ENCODE results near the gene PHKG2.

Gene PHKG2

DNA sequence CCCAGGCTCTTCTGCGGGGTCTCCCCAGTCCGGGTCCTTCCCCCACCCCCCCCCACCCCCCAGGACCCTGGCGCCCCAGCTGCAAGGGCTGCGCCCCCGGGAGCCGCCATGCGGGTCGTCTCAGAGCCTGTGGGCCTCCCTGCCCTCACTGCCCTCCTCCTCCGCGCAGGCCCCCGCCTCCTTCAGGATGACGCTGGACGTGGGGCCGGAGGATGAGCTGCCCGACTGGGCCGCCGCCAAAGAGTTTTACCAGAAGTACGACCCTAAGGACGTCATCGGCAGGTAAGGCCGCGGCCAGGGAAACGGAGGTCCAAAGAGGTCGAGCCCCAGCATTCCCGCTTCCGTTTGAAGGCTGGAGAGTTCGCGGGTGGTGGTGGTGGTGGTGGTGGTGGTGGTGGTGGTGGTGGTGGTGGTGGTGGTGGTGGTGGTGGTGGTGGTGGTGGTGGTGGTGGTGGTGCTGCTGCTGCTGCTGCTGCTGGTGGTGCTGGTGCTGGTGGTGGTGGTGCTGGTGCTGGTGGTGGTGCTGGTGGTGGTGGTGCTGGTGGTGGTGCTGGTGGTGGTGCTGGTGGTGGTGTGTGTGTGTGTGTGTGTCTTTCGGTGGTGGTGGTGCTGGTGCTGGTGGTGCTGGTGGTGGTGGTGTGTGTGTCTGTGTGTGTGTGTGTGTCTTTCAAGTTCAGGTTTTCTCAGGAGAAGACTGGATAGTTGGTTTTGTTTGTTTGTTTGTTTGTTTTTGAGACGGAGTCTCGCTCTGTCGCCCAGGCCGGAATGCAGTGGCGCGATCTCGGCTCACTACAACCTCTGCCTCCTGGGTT, 615 bp downstream of the PHKG2 start:
- no peak for TF ChIP-seq ZFX (IDR thresholded peaks at IDR 0.05; ENCODE audit: borderline replicate concordance)
- TF ChIP-seq, protein P1, sequence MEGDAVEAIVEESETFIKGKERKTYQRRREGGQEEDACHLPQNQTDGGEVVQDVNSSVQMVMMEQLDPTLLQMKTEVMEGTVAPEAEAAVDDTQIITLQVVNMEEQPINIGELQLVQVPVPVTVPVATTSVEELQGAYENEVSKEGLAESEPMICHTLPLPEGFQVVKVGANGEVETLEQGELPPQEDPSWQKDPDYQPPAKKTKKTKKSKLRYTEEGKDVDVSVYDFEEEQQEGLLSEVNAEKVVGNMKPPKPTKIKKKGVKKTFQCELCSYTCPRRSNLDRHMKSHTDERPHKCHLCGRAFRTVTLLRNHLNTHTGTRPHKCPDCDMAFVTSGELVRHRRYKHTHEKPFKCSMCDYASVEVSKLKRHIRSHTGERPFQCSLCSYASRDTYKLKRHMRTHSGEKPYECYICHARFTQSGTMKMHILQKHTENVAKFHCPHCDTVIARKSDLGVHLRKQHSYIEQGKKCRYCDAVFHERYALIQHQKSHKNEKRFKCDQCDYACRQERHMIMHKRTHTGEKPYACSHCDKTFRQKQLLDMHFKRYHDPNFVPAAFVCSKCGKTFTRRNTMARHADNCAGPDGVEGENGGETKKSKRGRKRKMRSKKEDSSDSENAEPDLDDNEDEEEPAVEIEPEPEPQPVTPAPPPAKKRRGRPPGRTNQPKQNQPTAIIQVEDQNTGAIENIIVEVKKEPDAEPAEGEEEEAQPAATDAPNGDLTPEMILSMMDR (IDR thresholded peaks at IDR 0.05): no peak
- peak overlapping the region; percentile 85 for H3K27ac ChIP-seq

DNA sequence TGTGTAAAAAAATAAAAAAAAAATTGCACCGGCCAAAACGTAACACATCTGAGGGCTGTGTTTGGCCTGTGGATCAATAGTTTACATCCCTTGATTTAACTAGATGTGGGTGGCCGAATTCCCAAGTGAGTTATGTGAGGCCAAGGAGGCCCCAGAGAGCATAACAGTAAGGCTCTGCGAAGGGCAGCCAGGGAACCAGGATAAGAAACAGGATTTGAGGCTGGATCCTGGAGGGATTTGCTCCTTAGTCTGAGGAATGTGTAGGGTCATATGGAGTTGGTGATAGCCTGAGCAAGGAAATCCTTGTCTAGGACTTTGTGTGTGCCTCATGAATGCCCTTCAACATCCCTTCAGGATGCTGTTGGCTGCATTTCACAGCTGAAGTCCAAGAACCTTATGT, 2.0 kb downstream of the PHKG2 start:
- TF ChIP-seq, protein P1 (IDR thresholded peaks at IDR 0.05): no peak
- TF ChIP-seq ZFX (IDR thresholded peaks at IDR 0.05; ENCODE audit: borderline replicate concordance): no peak
- H3K27ac ChIP-seq: no peak overlapping the region

DNA sequence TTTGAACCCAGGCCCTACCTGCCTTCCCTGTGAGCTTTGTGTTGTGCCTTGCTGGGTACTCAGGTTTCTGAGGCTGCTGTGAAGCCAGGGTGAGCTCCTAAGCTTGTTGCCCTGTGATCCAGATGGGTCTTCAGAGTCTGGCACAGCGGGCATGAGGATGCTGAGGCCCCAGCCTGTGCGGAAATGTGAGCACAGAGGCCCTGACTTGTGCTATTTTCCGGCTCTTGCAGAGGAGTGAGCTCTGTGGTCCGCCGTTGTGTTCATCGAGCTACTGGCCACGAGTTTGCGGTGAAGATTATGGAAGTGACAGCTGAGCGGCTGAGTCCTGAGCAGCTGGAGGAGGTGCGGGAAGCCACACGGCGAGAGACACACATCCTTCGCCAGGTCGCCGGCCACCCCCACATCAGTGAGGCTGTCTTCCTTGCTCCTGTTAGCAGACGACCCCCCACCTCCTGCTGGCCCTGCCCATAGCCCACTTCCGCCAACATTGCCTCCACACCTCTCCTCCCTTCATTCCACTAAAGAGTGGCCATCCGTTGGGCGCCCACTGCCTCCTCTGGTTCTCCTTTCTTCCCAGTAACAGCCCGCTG, 2.7 kb downstream of the PHKG2 start:
- H3K27ac ChIP-seq: no peak overlapping the region
- TF ChIP-seq, protein P1 (IDR thresholded peaks at IDR 0.05): no peak
- no peak for TF ChIP-seq ZFX (IDR thresholded peaks at IDR 0.05; ENCODE audit: borderline replicate concordance)

DNA sequence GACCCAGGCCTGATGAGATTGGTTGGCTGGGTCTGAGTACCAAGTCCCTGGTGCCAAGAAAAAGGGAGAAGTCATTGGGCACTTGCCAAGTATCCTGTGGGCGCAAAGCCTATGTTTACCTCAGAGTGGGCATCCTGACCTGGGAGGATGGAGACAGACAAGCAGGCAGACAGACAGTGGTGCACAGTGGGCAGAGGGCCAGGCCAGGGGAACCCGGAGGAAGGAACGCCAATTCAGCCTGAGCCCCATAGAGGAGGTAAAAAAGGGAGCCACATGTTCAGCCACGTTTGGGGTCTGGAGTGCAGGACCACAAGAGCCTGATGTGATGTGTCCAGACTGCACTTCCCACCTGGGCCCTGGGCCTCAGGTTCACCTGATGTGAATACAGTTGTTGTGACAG, 5.4 kb downstream of the PHKG2 start:
- TF ChIP-seq ZFX (IDR thresholded peaks at IDR 0.05; ENCODE audit: borderline replicate concordance): no peak

DNA sequence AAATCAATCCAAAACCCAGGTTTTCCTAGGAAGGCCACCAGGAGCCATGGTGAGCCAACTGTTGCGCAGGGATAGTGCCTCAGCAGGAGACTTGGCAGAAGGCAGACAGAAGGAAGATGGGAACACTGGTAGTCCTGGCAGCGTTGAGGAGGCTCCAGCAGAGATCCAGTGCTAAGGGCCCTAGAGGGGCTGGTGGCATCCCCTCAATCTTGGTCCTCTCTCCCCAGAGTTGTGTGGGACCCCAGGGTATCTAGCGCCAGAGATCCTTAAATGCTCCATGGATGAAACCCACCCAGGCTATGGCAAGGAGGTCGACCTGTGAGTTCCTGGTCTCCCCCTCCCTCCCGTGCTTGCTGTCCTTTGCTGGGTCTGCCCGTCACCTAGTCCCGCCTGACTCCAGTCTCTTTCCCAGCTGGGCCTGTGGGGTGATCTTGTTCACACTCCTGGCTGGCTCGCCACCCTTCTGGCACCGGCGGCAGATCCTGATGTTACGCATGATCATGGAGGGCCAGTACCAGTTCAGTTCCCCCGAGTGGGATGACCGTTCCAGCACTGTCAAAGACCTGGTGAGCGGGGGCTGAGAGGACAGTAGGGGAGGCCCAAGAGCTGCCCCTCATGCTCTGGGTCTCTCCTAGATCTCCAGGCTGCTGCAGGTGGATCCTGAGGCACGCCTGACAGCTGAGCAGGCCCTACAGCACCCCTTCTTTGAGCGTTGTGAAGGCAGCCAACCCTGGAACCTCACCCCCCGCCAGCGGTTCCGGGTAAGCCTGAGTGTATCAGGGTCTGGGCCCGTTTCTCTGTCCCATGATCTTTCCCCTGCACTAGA, 7.9 kb downstream of the PHKG2 start:
- peak overlapping the region; percentile 10; the same call in 1 of the 2 replicates for H3K27ac ChIP-seq
- no peak for TF ChIP-seq ZFX (IDR thresholded peaks at IDR 0.05; ENCODE audit: borderline replicate concordance)
- TF ChIP-seq, protein P1 (IDR thresholded peaks at IDR 0.05): no peak

More for the DNA sequence above, 5.4 kb downstream of the PHKG2 start:
- peak overlapping the region; percentile 23; the same call in 1 of the 2 replicates for H3K27ac ChIP-seq

DNA sequence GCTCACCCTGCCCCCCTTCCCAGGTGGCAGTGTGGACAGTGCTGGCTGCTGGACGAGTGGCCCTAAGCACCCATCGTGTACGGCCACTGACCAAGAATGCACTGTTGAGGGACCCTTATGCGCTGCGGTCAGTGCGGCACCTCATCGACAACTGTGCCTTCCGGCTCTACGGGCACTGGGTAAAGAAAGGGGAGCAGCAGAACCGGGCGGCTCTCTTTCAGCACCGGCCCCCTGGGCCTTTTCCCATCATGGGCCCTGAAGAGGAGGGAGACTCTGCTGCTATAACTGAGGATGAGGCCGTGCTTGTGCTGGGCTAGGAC, 8.5 kb downstream of the PHKG2 start:
- H3K27ac ChIP-seq: peak overlapping the region; percentile 10; the same call in 1 of the 2 replicates
- TF ChIP-seq ZFX (IDR thresholded peaks at IDR 0.05; ENCODE audit: borderline replicate concordance): no peak
- TF ChIP-seq, protein P1 (IDR thresholded peaks at IDR 0.05): no peak

DNA sequence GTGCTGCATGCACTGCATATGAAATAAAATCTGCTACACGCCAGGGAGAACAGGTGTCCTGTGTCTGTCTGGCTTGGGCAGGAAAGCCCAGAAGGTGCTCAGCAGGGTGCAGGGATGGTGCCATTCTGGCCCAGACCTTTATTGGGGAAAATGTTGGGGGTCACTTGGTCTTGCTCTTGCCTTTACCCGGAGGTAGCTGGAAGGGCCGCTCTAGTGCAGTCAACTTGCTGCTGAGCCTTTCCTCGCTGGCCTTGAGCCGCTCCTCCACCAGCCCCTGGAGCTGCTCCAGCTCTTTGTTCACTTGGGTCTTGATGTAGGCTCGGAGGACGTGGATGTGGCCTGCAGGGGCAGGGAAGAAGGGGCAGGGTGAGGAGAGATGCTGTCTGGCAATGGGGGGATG, 9.1 kb downstream of the PHKG2 start:
- 0 out of 2 replicates have a peak overlapping the region, but pooled peaks have one; percentile 10 for H3K27ac ChIP-seq
- TF ChIP-seq, protein P1 (IDR thresholded peaks at IDR 0.05): no peak
- TF ChIP-seq ZFX (IDR thresholded peaks at IDR 0.05; ENCODE audit: borderline replicate concordance): no peak

All from 22Rv1 (cell line).